GM18505 (cell line): ENCODE measurements around the gene AGMAT.
"Not testable (repeated sequence)": the region's sequence is repeated elsewhere in the genome, so short reads cannot be mapped to it uniquely, and the experiment has no call there.

Experiments
- ATAC-seq: cut with Tn5 transposase; IDR thresholded peaks from one replicate; pipeline ENCODE4 v1.9.1; 2021; ENCODE audit not compliant: unreplicated experiment
- POLR2A ChIP-seq: IDR thresholded peaks from 4 replicates; pipeline ENCODE4 v1.6.1; 2011; ENCODE audit warnings: borderline replicate concordance; ENCODE audit not compliant: insufficient read depth, insufficient read length; ENCODE audit errors: extremely low read depth

AGMAT gene

DNA sequence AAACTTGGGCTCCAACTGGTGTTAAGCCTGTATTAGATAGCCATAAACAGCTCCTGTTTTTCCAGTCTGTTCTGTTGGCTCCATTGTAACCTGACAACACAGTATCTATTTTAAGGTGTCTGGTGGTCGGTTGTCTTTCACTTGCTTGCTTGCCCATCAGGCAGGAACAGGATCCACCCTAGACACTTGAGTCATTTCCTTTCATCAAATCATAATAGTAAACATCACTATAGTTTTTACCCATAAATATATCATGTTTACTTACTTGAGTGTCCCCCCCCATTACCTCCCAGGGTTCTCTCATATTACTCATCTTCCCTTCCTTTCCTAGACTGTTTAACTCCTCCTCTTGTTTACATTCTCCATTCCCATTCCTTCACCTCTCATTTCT is 35.3 kb upstream of the AGMAT start:
- no peak for ATAC-seq
- TF ChIP-seq POLR2A = no peak

DNA sequence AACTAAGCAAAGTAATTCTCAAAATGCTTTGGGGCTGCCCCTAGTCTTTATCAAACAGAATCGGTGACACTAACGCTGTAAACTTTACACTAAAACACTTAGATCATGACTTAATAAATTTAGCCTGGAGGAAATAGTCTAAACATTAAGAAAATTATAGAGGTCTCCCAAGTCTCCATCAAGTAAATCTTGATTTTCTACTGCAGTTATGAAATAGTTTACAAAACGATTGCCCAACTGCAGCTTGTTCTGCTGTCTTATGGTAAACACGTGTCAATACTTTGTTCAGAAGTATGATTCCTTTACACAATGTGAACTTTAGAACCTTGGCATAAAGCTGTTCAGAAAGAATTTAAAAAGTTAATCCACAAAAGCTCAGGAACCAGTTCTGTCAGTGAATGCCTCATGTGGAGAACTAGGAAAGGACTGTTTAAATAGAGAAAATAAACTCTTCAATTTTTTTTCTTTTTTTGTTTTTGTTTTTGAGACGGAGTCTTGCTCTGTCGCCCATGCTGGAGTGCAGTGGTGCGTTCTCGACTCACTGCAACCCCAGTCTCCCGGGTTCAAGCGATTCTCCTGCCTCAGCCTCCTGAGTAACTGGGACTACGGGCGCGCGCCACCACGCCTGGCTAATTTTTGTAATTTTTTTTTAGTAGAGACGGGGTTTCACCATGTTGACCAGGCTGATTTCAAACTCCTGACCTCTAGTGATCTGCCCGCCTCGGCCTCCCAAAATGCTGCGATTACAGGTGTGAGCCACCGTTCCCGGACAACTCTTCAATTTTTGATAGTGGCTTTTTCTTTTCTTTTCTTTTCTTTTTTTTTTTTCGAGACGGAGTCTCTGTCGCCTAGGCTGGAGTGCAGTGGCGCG is 34.0 kb upstream of the AGMAT start:
- no peak for TF ChIP-seq POLR2A
- ATAC-seq = no peak

GRCh38 chr1:15618077-15618654 is 33.3 kb upstream of the AGMAT start:
- TF ChIP-seq POLR2A = no peak
- ATAC-seq = no peak

DNA sequence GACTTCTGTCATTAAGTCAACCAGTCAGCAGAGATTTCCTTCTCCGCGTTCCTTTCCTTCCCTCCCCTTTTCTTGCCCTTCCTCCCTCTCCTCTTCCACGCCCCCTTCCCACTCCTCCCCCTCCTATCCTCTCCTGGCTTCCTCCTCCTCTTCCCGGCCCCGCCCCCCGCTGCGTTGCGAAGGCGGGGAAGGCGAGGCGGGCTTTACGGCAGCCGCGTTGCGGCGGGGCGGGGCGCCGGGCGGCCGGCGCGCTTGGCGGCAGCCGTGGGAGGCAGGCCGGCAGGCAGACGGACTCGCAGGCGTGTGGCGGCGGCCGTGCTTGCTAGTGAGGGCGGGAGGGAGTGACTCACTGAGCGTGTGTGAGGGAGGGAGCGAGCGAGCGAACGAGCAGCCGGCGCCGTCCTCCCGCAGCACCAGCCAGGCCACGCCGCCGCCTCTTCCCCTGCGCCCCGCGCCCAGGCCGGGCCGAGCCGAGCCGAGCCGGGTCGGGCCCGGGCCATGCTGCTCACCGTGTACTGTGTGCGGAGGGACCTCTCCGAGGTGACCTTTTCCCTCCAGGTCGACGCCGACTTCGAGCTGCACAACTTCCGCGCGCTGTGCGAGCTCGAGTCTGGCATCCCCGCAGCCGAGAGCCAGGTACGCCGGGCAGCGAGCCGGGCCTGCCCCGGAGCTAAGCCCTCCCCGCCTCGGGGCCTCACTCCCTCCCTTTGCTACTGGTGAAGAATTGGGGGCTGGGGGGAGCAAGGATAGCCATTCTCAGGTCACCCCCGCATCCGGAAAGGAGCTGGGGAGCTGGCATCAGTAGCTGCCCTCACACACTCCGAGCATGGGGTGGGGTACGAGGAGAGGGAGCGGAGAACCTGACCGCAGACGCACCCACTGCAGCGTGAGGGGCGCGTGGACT is 32.6 kb upstream of the AGMAT start, which contains the start of gene DDI2:
Gene DDI2 (plus strand): TSS at position 286 of the 904 bp plus-strand sequence. CDS start 213 bp downstream, at position 499.
- TF ChIP-seq POLR2A = peak; percentile 85
- ATAC-seq = peak; percentile 81

GRCh38 chr1:15616373-15617172 is 31.7 kb upstream of the AGMAT start:
- no peak for TF ChIP-seq POLR2A
- no peak for ATAC-seq

- no peak for TF ChIP-seq POLR2A
- ATAC-seq = no peak
Measured at GRCh38 chr1:15610167-15610566, 25.3 kb upstream of the AGMAT start.

DNA sequence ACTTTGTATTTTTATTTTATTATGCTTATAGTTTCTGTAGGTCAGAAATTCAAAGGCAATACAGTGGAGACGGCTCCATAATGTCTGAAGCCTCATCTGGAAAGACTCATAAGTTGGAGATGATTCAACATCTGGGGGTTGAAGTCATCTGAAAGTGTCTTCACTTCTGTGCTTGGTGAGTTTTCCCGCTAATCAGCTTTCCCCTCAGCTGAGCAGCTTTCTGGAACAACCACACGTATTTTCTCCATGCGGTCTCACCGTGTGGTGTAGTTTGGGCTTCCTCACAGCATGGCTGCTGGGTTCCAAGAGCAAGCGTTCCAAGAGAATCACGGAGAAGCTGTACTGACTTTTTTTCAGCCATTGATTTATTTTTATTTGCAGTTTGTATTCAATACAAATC is 24.8 kb upstream of the AGMAT start:
- TF ChIP-seq POLR2A = no peak
- ATAC-seq = no peak

DNA sequence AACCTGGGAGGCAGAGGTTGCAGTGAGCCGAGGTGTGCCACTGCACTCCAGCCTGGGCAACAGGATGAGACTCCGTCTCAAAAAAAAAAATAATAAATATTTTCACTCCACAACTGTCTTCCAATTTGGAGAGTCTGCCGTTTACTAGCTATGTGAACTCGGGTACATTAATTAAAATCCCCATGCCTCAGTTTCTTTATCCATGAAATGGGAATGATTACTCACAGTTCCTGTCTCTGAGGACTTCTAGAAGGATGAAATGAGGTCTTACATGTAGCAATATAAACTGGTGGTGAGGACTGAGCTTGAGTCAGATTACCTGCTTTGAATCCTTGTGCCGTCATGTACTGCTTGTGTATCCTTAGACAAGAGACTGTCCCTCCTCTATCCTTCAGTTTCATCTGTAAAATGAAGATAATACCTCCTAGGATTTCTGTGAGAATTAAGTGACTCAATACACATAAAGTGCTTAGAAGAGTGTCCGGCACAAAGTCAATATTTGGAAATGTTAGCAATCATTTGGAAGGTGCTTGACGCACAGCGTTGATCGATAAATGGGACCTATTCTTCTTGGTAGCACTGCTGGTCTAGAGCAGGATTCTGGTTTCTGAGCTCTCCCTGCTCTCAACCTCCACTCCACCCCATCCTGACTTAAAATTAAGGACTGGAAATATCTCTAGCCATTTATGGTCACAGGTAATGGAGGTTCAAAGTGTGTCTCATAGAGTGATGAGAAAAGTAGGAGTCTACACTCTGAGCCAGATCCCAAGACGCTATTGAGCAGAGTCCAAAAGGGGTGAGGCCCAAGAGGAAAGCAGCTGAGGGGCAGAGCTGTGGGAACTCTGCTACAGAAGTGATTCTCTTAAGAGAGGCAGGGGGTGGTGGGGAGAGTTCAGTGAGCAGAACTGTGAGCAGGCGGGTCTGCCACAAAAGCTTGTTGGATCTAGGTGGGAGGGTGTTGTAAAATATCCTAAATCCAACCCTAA is 20.8 kb upstream of the AGMAT start:
- no peak for ATAC-seq

DNA sequence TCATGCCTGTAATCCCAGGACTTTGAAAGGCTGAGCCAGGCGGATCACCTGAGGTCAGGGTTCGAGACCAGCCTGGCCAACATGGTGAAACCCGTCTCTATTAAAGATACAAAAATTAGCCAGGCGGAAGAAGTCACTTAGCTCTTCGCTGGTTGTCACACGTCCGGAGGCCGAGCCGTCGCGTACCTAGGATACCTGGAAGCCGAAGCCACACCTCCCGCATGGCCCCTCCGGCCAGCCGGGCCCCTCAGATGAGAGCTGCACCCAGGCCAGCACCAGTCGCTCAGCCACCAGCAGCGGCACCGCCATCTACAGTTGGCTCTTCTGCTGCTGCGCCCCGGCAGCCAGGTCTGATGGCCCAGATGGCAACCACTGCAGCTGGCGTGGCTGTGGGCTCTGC is 19.5 kb upstream of the AGMAT start:
- ATAC-seq = not testable (repeated sequence)

More for the DNA sequence above, 20.8 kb upstream of the AGMAT start:
- no peak for TF ChIP-seq POLR2A

GRCh38 chr1:15603966-15604282 is 19.1 kb upstream of the AGMAT start:
- ATAC-seq = not testable (repeated sequence)

- TF ChIP-seq POLR2A = peak; percentile 62
- peak; percentile 88 for ATAC-seq
Measured at GRCh38 chr1:15603050-15603965, 18.5 kb upstream of the AGMAT start.
